GM12891 (cell line): ENCODE data around the gene UBXN2A.

ENCODE experiments used
- POLR2A ChIP-seq: IDR thresholded peaks from 2 replicates; pipeline ENCODE4 v1.6.1; 2011; ENCODE audit warnings: low read depth, low read length, control low read depth
- POLR2AphosphoS5 ChIP-seq: IDR thresholded peaks from 2 replicates; pipeline ENCODE4 v1.6.1; 2011; ENCODE audit warnings: low read depth, low read length, control low read depth
- POU2F2 ChIP-seq: IDR thresholded peaks from 2 replicates; pipeline ENCODE4 v1.6.1; 2011; ENCODE audit warnings: low read depth, mild to moderate bottlenecking, control low read depth, low read length, moderate library complexity

GRCh38 chr2:24009680-24010476, 69.6 kb downstream of the UBXN2A start, which contains the start of gene MFSD2B:
- TF ChIP-seq POLR2A (no peak), POLR2AphosphoS5 (no peak), POU2F2 (no peak)
